22Rv1 (cell line): ENCODE measurements around the gene PNKP.

ENCODE experiments used
- H3K27ac ChIP-seq: fragments of 450-650 bp; 2 replicates; pipeline ENCODE4 v1.5.1; 2017
- ZFX ChIP-seq: fragments of 450-650 bp; IDR thresholded peaks from 2 replicates; pipeline ENCODE4 v1.6.1; 2017; ENCODE audit warnings: antibody characterized with exemption, borderline replicate concordance
- TF ChIP-seq, protein P1 (sequence below): fragments of 450-650 bp; IDR thresholded peaks from 2 replicates; pipeline ENCODE4 v1.5.1; 2017; ENCODE audit warnings: mild to moderate bottlenecking

PNKP gene

DNA sequence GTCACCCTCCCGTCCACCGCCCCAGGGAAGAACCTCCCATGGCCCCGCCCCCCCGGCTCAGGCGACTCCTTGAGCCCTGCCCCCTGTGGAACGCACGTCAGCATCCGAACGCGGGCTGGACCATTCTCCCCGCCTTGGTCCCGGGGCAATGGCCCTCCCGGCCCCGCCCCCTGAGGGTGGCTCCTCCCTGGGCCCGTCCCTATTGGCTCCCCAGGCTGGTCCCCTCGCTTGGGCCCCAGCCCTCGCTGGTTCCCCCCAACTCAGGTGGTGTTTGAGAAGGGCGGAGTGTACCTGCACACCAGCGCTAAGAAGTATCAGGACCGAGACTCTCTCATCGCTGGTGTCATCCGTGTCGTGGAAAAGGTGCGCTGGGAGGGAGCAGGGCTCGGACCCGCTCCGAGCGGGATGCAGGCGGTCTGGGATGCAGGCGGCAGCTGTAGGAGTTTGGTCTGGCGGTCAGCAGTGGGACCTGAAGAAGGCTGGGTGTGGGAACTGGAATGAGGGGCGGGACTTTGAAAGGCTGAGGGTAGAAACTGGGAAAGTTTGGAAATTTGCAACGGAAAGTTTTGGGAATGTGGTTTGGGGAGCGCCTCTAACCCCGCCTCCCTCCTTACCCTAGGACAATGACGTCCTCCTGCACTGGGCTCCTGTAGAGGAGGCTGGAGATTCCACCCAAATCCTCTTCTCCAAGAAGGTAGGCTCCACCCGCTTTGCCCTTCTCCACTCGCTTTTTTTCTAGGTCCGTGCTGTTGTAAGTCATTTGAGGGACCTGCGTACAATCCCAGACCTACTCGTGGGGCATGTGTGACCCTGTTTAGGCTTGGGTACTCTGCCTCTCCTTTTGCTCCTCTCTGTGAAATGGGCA lies 10.7 kb upstream of the PNKP start:
- TF ChIP-seq, protein P1, sequence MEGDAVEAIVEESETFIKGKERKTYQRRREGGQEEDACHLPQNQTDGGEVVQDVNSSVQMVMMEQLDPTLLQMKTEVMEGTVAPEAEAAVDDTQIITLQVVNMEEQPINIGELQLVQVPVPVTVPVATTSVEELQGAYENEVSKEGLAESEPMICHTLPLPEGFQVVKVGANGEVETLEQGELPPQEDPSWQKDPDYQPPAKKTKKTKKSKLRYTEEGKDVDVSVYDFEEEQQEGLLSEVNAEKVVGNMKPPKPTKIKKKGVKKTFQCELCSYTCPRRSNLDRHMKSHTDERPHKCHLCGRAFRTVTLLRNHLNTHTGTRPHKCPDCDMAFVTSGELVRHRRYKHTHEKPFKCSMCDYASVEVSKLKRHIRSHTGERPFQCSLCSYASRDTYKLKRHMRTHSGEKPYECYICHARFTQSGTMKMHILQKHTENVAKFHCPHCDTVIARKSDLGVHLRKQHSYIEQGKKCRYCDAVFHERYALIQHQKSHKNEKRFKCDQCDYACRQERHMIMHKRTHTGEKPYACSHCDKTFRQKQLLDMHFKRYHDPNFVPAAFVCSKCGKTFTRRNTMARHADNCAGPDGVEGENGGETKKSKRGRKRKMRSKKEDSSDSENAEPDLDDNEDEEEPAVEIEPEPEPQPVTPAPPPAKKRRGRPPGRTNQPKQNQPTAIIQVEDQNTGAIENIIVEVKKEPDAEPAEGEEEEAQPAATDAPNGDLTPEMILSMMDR, result no peak
- TF ChIP-seq ZFX, result no peak
- H3K27ac ChIP-seq, result peak overlapping the region; percentile 97

DNA sequence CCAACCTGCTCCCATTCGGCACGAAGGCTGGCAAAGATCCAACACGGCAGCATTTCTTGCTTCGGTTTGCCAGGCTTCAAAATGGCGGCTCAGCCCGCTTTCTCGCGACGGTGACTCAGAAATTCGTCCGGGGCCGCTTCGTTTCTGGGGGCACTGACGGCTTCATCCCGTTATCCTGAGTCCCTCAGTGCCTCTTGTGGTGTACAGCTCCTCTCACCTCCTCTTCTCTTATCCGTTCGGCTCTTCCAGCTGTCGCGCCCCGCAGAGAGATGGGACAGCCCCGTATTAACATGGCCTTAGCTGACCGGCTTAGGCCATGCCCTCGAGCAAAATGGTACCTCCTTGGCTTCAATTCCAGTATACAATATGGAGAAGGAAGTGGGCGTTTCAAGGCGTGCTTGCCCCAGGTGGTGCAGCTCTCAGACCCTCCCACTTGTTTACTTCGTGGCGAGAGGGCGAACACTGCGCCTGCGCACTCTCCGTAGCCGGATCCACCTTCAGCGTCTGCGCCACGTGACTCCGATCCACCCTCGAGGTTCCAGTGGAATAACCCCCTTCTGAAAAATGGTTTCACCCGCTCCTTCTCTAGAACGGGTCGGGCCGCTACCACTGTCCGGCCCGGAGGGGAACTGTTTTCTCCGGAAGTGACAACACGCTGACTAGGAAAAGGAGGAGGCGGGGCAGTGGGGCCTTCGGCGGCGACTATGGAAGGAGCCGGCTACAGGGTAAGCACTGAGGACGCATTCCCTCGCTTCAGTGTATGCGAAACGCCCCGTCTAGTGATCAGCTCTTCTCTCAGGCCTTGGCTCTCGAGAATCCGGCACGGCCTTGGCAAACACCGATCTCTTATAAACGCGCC lies 9.9 kb upstream of the PNKP start, which contains the start of the genes AKT1S1 and TBC1D17:
AKT1S1 (minus strand) TSS at position 336 of the 859 bp plus-strand sequence. CDS start 4,060 bp downstream, outside the sequence.
TBC1D17 (plus strand) TSS at position 683 of the 859 bp plus-strand sequence; CDS start at position 705, 22 bp downstream.
- peak within 1 kb of the TSS; percentile 97 for H3K27ac ChIP-seq
- TF ChIP-seq ZFX, result no peak
- TF ChIP-seq, protein P1, result no peak

DNA sequence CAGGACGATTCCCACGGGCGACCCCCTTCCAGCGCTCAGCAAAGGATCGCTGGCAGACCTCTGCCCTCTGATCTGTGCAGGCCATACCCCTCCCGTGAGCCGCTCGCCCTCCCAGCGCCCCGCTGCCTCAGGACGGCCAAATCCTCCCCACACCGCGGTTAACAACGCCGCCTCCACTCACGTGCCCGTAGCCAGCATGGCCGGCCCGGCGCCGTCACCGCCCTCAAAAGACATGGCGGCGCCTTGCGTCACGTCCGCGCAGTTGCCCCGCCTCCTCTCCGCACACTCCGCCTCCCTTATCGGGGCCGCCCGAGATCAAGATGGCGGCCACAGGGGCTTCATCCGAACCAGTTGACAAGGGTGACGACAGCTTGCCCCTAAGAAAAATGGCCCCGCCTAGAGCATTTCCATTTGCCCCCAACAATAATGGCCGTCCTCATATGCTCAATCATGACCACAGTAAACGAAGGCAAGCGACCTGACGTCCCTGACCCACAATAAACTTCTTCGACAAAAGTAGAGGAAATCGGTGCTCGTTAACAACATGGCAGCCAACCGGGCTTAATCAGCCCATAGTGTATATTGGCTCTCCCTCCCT lies 9.1 kb upstream of the PNKP start:
- peak overlapping the region; percentile 97 for H3K27ac ChIP-seq
- TF ChIP-seq, protein P1, result no peak
- no peak for TF ChIP-seq ZFX

DNA sequence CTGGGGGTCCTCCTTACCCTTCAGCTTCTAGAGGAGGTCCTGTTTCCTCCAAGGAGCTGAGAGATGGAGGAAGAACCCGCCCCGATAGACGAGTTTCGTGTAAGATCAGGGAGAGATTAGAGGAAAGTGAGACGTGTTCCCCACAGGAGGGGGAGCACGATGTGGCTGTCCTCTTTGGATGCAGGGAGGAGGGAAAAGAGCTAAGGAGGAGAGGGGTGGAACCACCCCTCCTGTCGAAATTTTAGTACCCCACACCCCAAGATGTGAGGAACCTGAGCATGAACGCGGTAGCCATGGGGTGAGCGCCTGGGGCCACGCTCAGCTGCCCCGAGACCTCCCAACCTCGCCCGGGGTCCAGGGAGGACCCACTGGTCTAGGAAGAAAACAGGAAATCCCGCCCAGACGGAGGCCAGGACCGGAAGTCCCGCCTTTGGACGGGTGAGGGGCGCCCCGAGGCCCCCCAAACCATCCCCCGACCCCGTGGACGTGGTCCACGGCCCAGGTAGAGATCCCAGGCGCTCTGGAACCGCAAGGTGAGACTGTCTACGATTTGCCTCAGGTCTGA lies 8.6 kb upstream of the PNKP start:
- TF ChIP-seq, protein P1, result no peak
- TF ChIP-seq ZFX, result no peak
- peak overlapping the region; percentile 97 for H3K27ac ChIP-seq

DNA sequence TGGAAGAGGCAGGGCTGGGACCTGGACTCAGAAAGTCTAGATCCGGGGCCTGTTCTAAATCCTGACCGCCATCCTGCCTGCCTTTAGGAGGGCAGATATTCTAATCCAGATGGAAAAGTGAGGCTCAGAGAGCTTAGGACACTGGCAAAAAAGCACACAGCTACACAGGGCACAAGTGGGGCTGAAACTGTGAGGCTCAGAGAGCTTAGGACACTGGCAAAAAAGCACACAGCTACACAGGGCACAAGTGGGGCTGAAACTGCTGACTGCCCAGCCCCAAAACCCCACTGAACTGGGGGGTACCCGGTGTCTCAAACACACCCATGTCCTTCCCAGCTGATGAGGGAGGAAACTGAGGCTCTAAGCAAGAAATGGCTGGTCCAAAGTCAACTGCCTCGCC lies 7.8 kb upstream of the PNKP start:
- H3K27ac ChIP-seq, result peak overlapping the region; percentile 97

DNA sequence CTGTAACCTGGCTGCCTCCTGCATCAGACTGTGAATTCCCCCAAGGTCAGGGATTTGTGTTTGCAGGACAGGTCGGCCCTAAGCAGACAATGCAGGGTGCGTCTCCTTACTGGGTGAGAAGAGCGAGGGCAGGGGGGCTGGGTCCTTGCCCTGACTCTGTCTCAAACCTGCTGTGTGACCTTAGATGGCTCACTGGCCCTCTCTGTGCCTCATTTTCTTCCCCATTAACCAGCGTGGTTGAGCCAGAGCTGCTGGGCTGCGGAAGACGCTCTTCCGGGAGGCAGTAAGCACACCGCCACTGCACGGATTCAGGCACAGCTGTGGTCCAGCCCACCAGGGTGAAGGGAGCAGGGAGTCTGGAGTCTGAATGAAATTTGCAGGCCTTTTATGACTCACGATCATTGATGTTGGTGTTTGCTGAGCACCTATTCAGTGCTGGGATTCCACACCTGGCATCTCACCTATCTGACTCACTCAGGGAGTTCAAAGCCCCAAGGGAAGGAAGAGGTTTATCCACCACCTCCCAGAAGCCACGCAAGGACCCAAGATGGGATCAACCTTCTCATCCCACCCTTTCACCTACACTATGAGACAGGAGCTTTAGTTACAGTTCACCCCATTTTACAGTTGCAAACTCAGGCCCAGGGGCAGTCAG lies 7.3 kb upstream of the PNKP start:
- H3K27ac ChIP-seq, result peak overlapping the region; percentile 97
- no peak for TF ChIP-seq ZFX
- TF ChIP-seq, protein P1, result no peak

More for the DNA sequence above, 7.8 kb upstream of the PNKP start:
- TF ChIP-seq, protein P1, result no peak
- no peak for TF ChIP-seq ZFX
